ENCODE results near the gene C15orf39.
"Not testable (repeated sequence)": the region's sequence is repeated elsewhere in the genome, so short reads cannot be mapped to it uniquely, and the experiment has no call there.

C15orf39 gene

DNA sequence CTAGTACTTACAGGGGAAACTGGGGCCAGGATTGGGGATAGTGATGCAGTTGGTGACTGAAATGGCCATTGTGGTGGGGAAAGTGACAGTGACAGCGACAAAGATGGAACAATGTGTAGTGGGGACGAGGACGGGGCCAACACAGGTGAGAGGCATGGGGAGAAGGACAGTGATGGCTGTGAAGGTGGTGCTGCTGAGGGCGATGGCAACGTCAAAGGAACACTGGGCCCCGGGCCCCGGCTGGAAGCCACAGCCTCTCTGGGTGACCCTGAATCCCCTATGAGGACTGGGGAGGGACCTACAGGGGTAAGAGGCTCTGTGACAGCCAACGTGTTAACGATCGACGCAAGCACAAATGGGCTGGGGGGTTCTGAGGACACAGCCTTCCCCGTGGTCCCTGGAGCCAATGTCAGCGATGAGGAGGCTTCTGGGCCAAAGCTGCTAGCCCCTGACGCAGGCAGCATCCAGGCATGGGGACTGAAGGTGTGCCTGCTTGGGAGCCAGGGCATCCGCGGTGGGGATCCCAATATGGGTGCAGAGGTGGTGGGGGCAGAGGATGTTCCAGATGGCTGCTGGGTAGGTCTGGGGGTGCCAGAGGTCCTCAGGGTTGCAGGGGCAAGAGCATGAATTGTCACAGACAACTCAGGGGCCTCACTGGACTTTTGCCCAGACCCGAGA is 31.3 kb downstream of the C15orf39 start:
- DNase-seq, result no peak

DNA sequence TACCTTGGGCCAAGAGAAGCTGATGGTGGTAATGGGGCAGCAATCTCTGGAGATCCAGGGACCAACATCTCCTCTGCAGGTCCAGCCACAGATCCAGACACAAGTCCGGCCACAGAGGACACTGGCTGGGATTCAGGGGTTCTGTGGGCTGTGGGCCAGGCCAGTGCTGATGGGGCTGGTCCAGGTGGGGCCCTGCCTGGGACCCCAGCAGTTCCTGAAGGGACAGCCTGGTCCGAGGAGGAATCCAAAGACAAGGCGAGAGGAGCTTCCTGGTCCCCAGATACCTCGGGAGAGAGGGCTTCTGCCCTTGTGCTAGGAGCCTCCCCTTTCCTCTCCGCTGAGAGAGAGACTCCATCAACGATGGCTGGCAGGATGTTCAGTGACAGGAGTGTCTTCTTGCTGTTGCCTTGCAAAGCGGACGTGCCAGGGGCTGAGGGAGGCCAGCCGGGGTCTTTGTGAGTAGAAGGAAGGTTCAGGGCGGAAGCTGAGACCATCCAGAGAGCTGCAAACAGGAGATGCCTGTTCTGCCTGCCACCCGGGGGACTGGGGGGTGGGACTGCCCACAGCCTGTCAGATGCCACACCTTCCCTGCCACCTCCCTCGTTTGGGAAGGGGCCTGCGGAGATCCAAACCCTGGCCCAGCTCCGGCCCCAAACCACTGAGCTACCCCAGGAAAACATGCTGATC is 32.0 kb downstream of the C15orf39 start:
- DNase-seq, result no peak

DNA sequence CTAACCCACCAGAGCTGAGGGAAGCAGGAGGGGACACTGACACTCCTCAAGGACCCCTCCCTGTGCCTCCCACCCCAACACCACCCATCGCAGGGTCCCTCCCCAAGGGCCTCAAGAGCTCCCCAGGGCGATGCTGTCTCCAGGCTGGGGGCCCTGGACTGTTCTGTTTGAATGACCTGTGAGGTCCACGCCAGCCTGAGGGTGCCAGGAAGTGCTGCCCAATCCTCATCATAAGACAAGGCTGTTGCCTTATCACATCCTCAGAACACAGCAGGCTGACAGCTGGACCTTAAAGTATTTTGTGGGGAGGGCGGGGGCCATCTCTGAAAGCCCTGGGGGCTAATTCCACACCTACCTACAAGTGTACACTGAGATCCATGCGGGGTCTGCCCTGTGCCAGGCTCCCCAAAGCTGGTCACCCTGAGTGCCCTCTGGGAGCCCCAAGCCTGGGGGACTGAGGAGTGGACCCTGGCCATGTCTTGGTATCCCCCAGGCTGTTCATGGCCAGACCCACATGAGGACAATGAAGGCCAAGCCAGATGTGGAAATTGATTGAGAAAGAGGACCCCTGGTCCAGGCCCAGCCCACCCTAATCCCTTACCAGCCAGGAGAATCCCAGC is 32.6 kb downstream of the C15orf39 start:
- DNase-seq, result no peak

DNA sequence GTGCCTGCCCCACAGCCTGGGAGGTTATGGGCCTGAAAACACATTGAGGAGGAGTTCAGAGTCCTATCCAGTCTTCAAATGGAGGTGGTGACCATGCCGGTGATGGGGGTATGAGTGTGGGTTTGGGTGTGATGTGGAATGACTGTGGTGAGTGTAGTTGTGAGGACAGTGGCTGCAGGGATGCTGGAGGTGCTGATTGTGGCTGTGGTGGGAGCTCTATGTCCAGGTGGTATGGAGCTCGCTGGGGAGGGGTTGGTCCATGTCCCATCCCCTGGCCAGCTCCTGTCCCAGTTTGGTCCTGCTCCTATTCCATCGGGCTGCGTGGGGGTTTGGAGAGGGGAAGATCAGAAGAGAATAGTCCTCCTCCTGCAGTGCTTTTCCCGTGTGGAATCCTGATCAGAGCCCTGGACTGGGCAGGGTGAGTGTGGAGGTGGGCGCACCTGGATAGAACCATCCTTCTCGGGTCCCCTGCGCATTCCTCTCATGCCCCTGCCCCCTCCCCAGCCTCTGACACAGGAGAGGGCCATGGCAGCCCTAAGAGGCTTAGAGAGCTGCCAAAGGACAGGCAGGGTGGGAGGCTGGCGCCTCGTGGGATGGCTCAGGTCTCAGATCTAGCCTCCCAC is 33.5 kb downstream of the C15orf39 start:
- no peak for DNase-seq

DNA sequence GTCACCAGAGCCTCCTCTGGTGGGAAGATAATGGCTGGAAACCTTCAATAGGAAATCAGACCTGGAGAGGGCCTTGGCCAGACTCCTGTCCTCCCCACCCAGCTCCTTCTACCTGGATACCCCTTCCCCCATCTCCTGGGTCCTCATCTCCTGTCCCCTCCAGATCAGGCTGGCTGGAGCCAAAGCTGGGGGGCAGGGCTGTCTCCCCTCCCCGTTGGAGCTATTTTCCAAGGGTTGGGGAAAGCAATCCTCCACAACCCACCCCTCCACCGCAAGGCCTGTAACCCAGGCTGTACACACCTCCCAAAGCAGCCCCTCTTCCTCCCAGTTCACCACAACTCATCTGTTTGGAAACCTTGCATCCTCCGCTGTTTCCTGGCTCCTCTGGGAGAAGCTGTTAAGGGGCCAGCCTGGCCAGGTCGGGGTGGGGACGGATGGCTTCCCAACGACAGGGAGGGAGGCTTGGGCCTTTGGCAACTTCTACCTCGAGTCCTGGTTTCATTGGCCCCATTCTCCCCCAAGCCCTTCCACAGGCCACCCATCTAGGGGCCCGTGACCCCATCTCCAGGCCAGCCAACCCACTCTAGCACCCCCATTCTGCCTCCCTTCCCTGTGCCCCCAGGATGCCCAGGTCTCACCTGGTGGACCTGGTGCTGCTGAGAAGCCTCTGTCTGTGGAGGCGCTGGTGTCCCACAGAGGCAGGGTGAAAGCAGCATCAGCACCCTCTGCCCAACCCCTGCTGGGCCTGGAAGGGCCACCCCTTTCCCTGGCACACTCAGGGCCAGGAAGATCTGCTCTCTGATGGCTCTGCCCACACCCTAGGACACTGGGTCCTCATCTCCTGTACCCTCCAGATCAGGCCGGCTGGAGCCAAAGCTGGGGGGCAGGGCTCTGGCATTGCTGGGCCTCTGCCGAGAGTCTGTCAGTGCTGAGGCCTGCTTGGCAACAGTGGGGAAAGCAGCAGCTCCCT is 34.4 kb downstream of the C15orf39 start:
- no peak for DNase-seq

DNA sequence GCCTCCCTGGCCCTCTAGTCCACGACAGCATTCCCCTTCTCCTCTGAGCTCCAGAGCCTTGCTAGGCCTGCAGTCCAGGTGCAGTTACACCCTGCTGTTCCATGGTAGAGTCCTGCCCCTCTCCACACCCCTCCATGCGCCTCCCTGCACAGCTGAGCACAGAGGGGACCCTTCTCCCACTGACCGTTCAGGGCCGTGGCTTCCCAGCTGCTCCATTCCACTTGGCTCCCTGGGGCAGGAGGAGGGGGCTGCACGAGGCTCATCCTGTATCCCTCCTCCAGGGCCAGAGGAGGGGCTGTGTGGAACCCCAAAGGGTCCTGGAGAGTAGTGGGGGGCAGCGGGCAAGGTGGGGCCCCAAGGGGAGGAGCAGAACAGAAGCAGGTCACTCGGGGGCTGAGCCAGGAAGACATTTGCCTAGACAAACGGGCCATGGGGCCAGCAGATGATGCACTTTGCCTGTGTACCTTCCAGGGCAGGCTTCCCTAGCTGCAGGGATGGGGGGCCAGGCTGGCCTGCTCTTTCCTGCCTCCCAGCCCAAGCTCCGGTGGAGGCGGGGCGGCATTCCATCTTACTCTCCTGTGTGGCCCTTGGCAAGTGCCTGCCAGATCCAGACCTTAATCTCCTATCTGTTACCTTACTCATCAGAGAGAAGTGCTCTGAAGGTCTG is 35.8 kb downstream of the C15orf39 start:
- DNase-seq, result no peak

DNA sequence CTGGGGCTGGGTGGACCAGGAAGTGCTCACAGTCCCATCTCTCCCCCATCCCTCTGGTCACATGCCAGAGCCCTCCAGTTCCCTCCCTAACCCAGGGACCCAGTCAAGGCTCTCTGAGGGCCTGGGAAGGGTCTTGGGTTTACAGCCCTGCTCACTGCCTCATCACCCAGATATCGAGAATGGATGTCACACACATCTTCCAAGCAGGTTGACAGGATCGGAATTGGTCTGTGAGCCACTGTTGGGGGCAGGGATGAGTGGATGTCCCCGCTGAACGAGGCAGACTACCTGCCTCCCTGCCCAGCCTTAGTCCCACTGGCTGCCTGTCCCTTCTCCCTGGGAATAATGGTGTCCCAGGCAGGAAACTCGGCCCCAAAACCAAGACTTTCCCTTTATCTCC is 36.5 kb downstream of the C15orf39 start:
- no peak for DNase-seq

DNA sequence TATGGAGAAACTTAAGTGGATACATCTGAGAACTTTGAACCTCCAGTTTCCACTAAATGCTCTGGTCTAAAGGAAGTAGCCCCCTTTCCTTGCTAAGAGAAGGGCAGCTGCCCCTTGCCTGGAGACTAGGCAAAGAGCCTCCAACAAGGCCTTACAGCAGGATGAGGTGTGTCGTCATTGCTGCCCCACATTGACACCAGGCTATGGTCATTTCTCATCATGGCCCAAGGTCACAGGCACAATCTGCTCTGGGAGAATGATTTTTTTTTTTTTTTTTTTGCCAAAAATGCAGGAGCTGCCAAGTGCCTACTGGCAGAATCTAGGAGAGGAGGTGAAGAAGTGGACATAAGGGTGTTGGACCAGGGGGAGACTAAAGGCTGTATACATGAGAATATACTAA is 44.1 kb downstream of the C15orf39 start:
- not testable (repeated sequence) for DNase-seq

DNA sequence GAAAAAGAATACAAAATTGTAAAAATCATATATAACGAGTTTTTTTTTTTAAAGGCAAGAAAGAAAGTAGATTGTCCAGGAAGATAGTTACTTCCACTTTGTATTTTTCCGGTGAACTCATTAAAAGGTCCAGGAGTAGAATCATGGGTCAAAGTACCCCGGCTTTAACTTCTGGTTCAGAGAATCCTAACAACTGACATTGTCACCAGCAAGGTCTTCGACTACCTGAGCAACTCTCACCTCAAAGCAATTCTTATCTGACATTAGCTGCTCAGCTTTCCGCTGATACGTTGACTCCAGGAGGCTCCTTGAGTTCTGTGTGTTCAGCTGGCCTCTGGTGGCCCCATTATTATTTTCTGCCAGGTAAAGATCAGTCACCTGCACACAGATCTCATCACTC is 47.3 kb downstream of the C15orf39 start:
- DNase-seq, result not testable (repeated sequence)

DNA sequence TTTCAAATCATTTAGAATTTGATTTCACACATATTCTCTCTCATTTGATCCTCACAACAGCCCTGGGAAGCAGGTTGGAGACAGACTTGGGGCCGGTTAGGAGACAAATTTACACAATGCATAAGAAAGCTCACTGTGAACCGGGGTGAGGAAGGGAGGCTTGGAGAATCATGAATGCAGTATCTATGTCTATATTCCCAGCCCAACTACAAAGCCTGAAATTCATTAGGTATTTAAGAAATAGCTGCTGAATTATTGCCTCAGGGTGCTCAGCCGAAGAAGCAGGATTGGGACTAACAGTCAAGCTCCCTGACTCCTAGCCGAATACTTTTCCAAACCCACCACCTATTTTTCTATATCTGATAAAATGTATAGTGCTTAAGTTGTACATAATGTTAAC is 48.0 kb downstream of the C15orf39 start:
- no peak for DNase-seq

DNA sequence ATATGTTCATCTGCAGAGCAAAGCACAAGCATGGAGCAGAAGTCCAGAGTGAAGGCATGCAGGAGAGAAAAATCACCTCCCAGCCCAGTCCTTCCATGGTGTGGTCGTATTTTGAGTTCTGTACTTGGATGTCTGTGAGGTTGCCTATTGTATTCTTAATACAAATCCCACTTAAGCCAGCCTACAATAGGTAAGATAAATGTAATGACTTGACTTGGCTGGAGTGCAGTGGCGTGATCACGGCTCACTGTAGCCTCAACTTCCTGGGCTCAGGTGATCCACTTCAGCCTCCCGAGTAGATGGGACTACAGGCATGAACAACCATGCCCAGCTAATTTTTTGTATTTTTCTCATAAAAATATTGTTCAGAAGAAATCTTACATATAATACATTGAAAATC is 49.7 kb downstream of the C15orf39 start:
- DNase-seq, result not testable (repeated sequence)

DNA sequence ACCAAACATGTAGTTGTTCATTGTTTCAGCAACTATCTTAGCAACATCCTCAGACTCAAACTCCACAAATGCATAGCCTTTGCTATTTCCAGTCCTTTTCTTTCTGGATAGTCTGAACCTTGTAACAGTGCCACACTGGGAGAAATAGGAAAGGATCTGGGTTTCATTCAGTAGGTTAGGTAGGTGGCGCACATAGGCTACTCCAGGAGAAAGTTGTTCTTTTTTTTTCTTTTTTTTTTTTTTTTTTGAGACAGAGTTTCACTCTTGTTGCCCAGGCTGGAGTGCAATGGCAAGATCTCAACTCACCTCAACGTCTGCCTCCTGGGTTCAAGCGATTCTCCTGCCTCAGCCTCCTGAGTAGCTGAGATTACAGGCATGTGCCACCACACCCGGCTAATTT is 50.6 kb downstream of the C15orf39 start:
- DNase-seq, result not testable (repeated sequence)

DNA sequence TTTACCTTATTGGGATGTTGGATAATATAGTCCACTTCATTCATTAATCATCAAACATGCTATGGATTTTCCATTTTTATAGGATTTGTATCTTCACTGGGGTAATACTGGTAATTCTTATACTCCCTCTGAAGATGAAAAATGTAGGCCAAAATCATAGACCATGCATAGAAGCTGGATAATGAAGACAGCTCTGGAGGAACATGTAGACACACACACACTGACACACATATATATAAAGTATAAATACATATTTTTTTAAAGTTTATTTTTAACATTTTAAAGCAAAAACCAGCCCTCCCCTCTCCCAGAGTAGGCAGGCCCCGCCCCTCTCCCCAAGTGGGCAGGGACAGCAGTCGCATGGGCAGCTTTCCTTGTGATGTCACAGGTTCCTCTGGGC is 56.4 kb downstream of the C15orf39 start, which contains the start of gene GOLGA6C:
Gene GOLGA6C (plus strand): TSS at position 301 of the 400 bp plus-strand sequence. CDS start 265 bp downstream, outside the sequence.
- DNase-seq, result not testable (repeated sequence)

DNA sequence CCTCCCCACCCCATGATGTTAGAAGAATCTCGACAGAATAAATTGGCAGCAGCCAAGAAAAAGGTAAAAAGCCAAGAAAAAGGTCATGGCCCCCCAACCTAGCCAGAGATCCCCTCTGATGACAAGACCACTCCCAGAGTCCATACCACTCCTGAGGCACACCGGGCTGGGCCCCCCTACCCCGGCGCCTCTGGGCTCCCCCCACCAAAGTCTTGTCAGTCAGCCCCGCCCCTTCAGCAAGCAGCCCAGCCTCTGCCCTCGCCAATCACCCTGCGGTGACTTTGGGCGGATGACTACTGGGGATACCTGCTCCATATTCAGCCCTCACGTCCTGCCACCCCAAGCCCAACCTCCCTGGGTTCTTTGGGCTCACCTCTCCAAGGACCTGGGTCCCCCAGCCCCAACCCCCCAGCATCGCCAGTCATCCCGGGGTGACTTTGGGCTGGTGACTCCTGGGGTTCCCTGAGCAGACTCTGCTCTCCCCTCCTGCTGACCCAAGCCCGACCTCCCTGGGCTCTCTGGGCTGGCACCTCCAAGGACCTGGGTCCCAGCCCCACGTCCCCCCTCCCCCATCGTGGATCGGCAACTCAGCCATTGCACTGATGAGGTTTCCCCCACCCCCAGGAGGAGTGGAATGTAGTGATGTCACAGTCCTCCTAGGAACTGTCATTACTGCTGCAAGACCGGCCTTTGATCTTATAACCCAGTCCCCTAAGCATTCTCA is 57.1 kb downstream of the C15orf39 start:
- DNase-seq, result not testable (repeated sequence)

DNA sequence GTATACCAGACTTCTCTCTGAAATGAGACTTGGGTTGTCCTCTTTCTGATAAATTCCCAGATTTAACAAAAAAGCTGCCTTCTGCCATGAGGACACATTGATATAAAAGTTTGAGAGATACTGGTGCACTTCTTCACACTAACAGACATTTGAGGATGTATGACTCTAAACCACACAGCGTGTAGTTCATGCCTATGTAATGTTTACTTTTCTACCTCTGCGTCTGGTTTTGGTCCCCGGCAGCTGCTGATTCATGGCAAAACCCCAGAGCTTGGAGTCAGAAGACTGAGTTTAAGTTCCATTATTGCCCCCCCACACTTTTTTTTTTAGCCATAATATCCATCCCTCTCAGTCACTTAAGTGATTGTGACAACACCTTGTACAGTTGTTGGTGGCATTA is 58.2 kb downstream of the C15orf39 start:
- not testable (repeated sequence) for DNase-seq

Data from CD4-positive, alpha-beta T cell treated with Interleukin-1 beta for 1 hour (primary cell).